Endothelial cell of umbilical vein (primary cell): ENCODE data around the gene IFI27. TPM values are rescaled to one million over a fixed set of nuclear protein-coding genes. Genes with fewer than 3 reads are reported as not detected.

Experiments used
- BruUV-seq: library from RNA; stranded (reverse); fragments of 400-500 nt; replicated peaks from 2 replicates; lab custom pipeline; 2021; lab: Mats Ljungman, UMichigan
- CTCF ChIA-PET: fragments of 300-600, 350-600 bp; sonication (Branson Sonifier 250); formaldehyde crosslinking; loops from one replicate; lab custom pipeline; 2021; ENCODE audit warnings: antibody characterized with exemption, inconsistent platforms; lab: Charles Lee
- POLR2A ChIA-PET: fragments of 300-600, 350-600 bp; sonication (Branson Sonifier 250); formaldehyde crosslinking; loops from one replicate; lab custom pipeline; 2021; ENCODE audit warnings: antibody characterized with exemption, inconsistent platforms; lab: Charles Lee
- DNase-seq: peaks from one replicate; pipeline ENCODE4 v3.0.0-alpha.2; 2011; ENCODE audit warnings: low read depth, low spot score
- FAIRE-seq: peaks from 2 replicates; lab custom pipeline; 2011; peaks lifted over from hg19 to GRCh38; lab: Jason Lieb, UNC
- H2AFZ ChIP-seq: 2 replicates; pipeline ENCODE4 v1.6.0; 2012; ENCODE audit warnings: low read depth, low read length, control low read depth, inconsistent platforms
- H3K27ac ChIP-seq: 2 replicates; pipeline ENCODE4 v1.5.1; 2011; ENCODE audit warnings: low read depth, mild to moderate bottlenecking, control low read depth, low read length, moderate library complexity; ENCODE audit not compliant: insufficient read depth
- H3K27me3 ChIP-seq, 2 experiments: 2 replicates each; pipeline versions ENCODE4 v1.6.0 to v1.6.1; 2011; ENCODE audit warnings: low read length in 2 of 2, mixed read lengths in 1 of 2; ENCODE audit not compliant: control insufficient read depth in 2 of 2, insufficient read depth in 2 of 2
- H3K36me3 ChIP-seq, 2 experiments: 2 replicates in 1 of 2; 3 replicates in 1 of 2; pipeline ENCODE4 v1.5.1; 2011; ENCODE audit warnings: low read length in 2 of 2, mild to moderate bottlenecking in 1 of 2, moderate library complexity in 1 of 2; ENCODE audit not compliant: control insufficient read depth in 2 of 2, insufficient read depth in 2 of 2; ENCODE audit errors: extremely low read depth in 1 of 2
- H3K4me1 ChIP-seq: 3 replicates; pipeline ENCODE4 v1.5.1; 2011; ENCODE audit warnings: mild to moderate bottlenecking, low read length; ENCODE audit not compliant: control insufficient read depth, insufficient read depth; ENCODE audit errors: extremely low read depth
- H3K4me2 ChIP-seq: 2 replicates; pipeline ENCODE4 v1.6.1; 2011; ENCODE audit warnings: low read length, control low read depth, mixed read lengths; ENCODE audit not compliant: insufficient read depth
- H3K4me3 ChIP-seq, 3 experiments: fragments of 200-600 bp in 1 of 3; sonication (generic), shearing (Covaris generic) in 1 of 3; replicated peaks in 1 of 3; 2 replicates each; pipeline ENCODE4 v1.5.1; 2011 to 2016; ENCODE audit warnings: control low read depth in 3 of 3, low read length in 3 of 3, mild to moderate bottlenecking in 2 of 3, inconsistent platforms in 1 of 3, low read depth in 1 of 3, moderate library complexity in 1 of 3; ENCODE audit not compliant: insufficient read depth in 1 of 3
- H3K79me2 ChIP-seq: 2 replicates; pipeline ENCODE4 v1.6.0; 2012; ENCODE audit warnings: low read length, inconsistent platforms; ENCODE audit not compliant: control insufficient read depth, insufficient read depth
- H3K9ac ChIP-seq: replicated peaks from 2 replicates; pipeline ENCODE3; 2011; ENCODE audit warnings: low read length, control low read depth; ENCODE audit not compliant: insufficient read depth; ENCODE audit errors: extremely low read depth
- H3K9me1 ChIP-seq: replicated peaks from 3 replicates; pipeline ENCODE4 v1.6.0; 2011; ENCODE audit warnings: mild to moderate bottlenecking, low read length; ENCODE audit not compliant: control insufficient read depth, insufficient read depth; ENCODE audit errors: extremely low read depth
- H3K9me3 ChIP-seq: replicated peaks from 2 replicates; pipeline ENCODE4 v1.5.1; 2012; ENCODE audit warnings: low read length, inconsistent platforms; ENCODE audit not compliant: control insufficient read depth, insufficient read depth
- H4K20me1 ChIP-seq: replicated peaks from 2 replicates; pipeline ENCODE3; 2011; ENCODE audit warnings: mild to moderate bottlenecking, low read length; ENCODE audit not compliant: control insufficient read depth, insufficient read depth; ENCODE audit errors: extremely low read depth
- EZH2 ChIP-seq: IDR thresholded peaks from 2 replicates; pipeline ENCODE4 v1.6.1; 2012; ENCODE audit warnings: borderline replicate concordance, low read depth, mild to moderate bottlenecking, moderate library complexity, low read length, inconsistent platforms; ENCODE audit not compliant: severe bottlenecking
- FOS ChIP-seq: IDR thresholded peaks from 2 replicates; pipeline ENCODE4 v1.6.1; 2011; ENCODE audit warnings: mild to moderate bottlenecking, low read length, moderate library complexity, borderline replicate concordance; ENCODE audit not compliant: insufficient read depth
- GATA2 ChIP-seq: IDR thresholded peaks from 2 replicates; pipeline ENCODE4 v1.7.0; 2011; ENCODE audit warnings: low read depth, mild to moderate bottlenecking, moderate library complexity, mixed read lengths, low read length; ENCODE audit not compliant: insufficient read length, insufficient read depth
- JUN ChIP-seq: IDR thresholded peaks from 2 replicates; pipeline ENCODE4 v1.6.1; 2011; ENCODE audit warnings: borderline replicate concordance, low read depth; ENCODE audit not compliant: insufficient read length, insufficient read depth
- MAX ChIP-seq: IDR thresholded peaks from 2 replicates; pipeline ENCODE4 v1.6.1; 2011; ENCODE audit not compliant: insufficient read depth, insufficient read length
- MYC ChIP-seq: IDR thresholded peaks from one replicate; pipeline ENCODE4 v1.6.1; 2011; ENCODE audit warnings: mild to moderate bottlenecking, low read depth, low read length
- POLR2A ChIP-seq: IDR thresholded peaks from 2 replicates; pipeline ENCODE4 v1.6.1; 2012; ENCODE audit warnings: low read depth, mild to moderate bottlenecking, control low read depth, low read length
- POLR2AphosphoS5 ChIP-seq: IDR thresholded peaks from 2 replicates; pipeline ENCODE4 v1.6.1; 2012; ENCODE audit warnings: low read depth, mild to moderate bottlenecking, control low read depth, low read length, moderate library complexity; ENCODE audit not compliant: insufficient read depth
- dilution Hi-C: fragments of 300-500 bp; cut with MboI; formaldehyde crosslinking; loops from one replicate; pipeline ENCODE4 v1.15.0; 2019; ENCODE audit warnings: low sequenced_read_pairs; ENCODE audit not compliant: extremely low pct_ligation_motif_present
- intact Hi-C: fragments of 100-400 bp; cut with micrococcal nuclease; formaldehyde crosslinking; loops from one replicate; pipeline ENCODE4 v1.10.0; 2022
- polyA plus RNA-seq, 4 experiments: library from polyadenylated mRNA; depleted of rRNA in 3 of 4; stranded (reverse) in 3 of 4; unstranded in 1 of 4; fragments of >200 nt; gene quantifications; 2 replicates each; pipeline versions ENCODE4 v1.2.1 to v1.2.3, GENCODE V29; 2011 to 2012; ENCODE audit warnings: missing spikeins in 1 of 4
- total RNA-seq: library from RNA; stranded (reverse); gene quantifications from 2 replicates; pipeline ENCODE4 v1.2.3, GENCODE V29; 2021
- TF ChIP-seq, protein P1 (sequence below), 2 donors: IDR thresholded peaks; 1 replicate in 1 of 2; 2 replicates in 1 of 2; pipeline ENCODE4 v1.5.1; 2011; ENCODE audit warnings: low read length in 2 of 2, mild to moderate bottlenecking in 2 of 2, moderate library complexity in 2 of 2, control low read depth in 1 of 2, inconsistent platforms in 1 of 2, low read depth in 1 of 2; ENCODE audit not compliant: insufficient read depth in 1 of 2; ENCODE audit errors: extremely low read depth in 1 of 2

IFI27 gene
- total and polyA plus RNA-seq, 2 donors (not counting 3 experiments of a cell fraction or from before 2014, with no cell fraction given) = 126 to 1,265 TPM

- TF ChIP-seq, protein P1, sequence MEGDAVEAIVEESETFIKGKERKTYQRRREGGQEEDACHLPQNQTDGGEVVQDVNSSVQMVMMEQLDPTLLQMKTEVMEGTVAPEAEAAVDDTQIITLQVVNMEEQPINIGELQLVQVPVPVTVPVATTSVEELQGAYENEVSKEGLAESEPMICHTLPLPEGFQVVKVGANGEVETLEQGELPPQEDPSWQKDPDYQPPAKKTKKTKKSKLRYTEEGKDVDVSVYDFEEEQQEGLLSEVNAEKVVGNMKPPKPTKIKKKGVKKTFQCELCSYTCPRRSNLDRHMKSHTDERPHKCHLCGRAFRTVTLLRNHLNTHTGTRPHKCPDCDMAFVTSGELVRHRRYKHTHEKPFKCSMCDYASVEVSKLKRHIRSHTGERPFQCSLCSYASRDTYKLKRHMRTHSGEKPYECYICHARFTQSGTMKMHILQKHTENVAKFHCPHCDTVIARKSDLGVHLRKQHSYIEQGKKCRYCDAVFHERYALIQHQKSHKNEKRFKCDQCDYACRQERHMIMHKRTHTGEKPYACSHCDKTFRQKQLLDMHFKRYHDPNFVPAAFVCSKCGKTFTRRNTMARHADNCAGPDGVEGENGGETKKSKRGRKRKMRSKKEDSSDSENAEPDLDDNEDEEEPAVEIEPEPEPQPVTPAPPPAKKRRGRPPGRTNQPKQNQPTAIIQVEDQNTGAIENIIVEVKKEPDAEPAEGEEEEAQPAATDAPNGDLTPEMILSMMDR (IDR thresholded peaks at IDR 0.05; ENCODE audit: extremely low read depth in 1 of 2, insufficient read depth in 1 of 2, low read depth in 1 of 2, low read length in 2 of 2) = no peak
- TF ChIP-seq GATA2 (no peak), POLR2A (no peak), EZH2 (no peak), MAX (no peak), POLR2AphosphoS5 (no peak), MYC (no peak), JUN (no peak), FOS (no peak)
- no TSS peak for BruUV-seq
- Histone ChIP-seq H3K36me3 (no peaks in the 10 kb centered on the region), H3K4me2 (no peak overlapping the region), H3K4me1 (no peaks in the 10 kb centered on the region), H3K79me2 (no peaks in the 10 kb centered on the region), H3K4me3 (no peak overlapping the region), H3K9ac (no peak overlapping the region), H3K9me1 (no peaks in the 10 kb centered on the region), H3K27ac (no peak overlapping the region), H3K9me3 (no peaks in the 10 kb centered on the region), H2AFZ (no peak overlapping the region), H4K20me1 (no peaks in the 10 kb centered on the region), H3K27me3 (peaks cover 6 to 8% of the 10 kb centered on the region in 2 experiments)
- intact Hi-C loops (no loop called here), dilution Hi-C loops (no loop called here)
- DNase-seq (no peak), FAIRE-seq (no peak)
- ChIA-PET CTCF (interaction anchor here (0.7 to 1.2 kb wide), 3 partner anchors 51 to 127 kb away, joined by 3 to 4 read pairs (median 3); no protein-coding TSS in a partner anchor), POLR2A (no interaction called here)
Observed at GRCh38 chr14:94162466-94162865, 51.9 kb downstream of the IFI27 start.
